Stimulated activated naive CD8-positive, alpha-beta T cell treated with anti-CD3 and anti-CD28 coated beads, Interleukin-15, Interleukin-2, amounts not matched to agents 100 ng/mL and 50 ng/mL, for 24 hours (primary cell): Measurements from ENCODE around the gene TMEM174.

Experiments
- H3K27ac Mint-ChIP-seq: one replicate; pipeline ENCODE4 v1.8.0; 2021; ENCODE audit warnings: mild to moderate bottlenecking, mixed read lengths
- H3K27me3 Mint-ChIP-seq: one replicate; pipeline ENCODE4 v1.8.0; 2021; ENCODE audit warnings: mixed read lengths
- H3K36me3 Mint-ChIP-seq: one replicate; pipeline ENCODE4 v1.8.0; 2021; ENCODE audit warnings: low read depth, mixed read lengths
- H3K4me1 Mint-ChIP-seq: one replicate; pipeline ENCODE4 v1.8.0; 2021; ENCODE audit warnings: low read depth, mixed read lengths
- H3K4me3 Mint-ChIP-seq: one replicate; pipeline ENCODE4 v1.8.0; 2021; ENCODE audit warnings: mild to moderate bottlenecking, mixed read lengths
- H3K9me3 Mint-ChIP-seq: one replicate; pipeline ENCODE4 v1.8.0; 2021; ENCODE audit warnings: mixed read lengths

Gene TMEM174

DNA sequence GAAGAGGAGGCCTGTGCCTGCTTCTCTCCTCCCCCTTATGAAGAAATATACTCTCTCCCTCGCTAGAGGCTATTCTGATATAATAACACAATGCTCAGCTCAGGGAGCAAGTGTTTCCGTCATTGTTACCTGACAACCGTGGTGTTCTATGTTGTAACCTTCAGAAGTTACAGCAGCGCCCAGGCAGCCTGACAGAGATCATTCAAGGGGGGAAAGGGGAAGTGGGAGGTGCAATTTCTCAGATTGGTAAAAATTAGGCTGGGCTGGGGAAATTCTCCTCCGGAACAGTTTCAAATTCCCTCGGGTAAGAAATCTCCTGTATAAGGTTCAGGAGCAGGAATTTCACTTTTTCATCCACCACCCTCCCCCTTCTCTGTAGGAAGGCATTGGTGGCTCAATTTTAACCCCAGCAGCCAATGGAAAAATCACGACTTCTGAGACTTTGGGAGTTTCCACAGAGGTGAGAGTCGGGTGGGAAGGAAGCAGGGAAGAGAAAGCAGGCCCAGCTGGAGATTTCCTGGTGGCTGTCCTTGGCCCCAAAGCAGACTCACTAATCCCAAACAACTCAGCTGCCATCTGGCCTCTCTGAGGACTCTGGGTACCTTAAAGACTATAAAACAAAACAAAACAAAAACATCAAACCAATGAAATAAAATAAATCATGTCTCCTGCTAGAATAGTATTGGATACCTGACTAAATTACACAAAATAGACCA, 1.3 kb downstream of the TMEM174 start:
- Mint-ChIP-seq H3K27me3 (peaks cover 93% of the 10 kb centered on the region), H3K27ac (no peak overlapping the region), H3K36me3 (no peaks in the 10 kb centered on the region), H3K4me1 (no peaks in the 10 kb centered on the region), H3K9me3 (peaks cover 4% of the 10 kb centered on the region), H3K4me3 (no peak overlapping the region)

DNA sequence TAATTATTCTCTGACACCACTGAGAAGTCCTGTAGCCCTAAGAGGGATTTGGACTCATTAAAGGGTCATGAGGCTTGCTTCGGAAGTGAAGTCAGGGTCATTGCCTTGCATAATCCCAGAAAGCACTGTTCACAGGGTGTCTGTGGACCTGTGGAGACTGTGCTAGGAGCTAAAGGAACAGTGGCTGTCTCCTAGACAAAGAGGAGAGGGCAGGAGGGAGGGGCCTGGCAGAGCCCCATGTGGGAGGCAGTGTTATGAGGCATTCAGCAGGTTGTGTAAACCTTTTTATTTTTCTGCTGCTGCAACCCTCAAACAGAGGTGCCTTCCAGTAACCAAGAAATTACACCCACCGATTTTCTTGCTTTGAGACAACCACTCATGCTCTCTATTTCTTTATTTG, 3.3 kb downstream of the TMEM174 start:
- H3K27me3 Mint-ChIP-seq = peaks cover 94% of the 10 kb centered on the region
- H3K9me3 Mint-ChIP-seq = no peaks in the 10 kb centered on the region
- H3K4me1 Mint-ChIP-seq = no peaks in the 10 kb centered on the region
- H3K36me3 Mint-ChIP-seq = no peaks in the 10 kb centered on the region
- H3K4me3 Mint-ChIP-seq = no peak overlapping the region
- H3K27ac Mint-ChIP-seq = no peak overlapping the region

DNA sequence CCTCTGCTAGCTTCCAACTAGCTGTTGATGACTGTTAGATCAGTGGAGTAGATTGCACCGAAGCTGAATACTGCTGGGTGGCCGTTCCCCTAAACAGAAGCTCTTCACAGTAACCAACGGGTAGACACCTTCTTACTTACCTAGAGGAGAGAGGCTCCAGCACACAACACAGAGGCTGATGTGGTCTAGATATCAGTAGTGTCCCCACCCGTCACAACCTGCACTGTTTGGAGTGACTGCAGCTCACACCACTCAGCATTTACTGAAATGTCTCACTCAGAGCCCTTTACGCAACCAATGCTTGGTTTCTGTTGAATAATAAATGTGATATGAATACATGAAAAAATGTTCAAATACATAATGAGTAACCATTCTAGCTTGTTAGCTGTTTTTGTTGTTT, 5.3 kb downstream of the TMEM174 start:
- no peaks in the 10 kb centered on the region for H3K4me1 Mint-ChIP-seq
- H3K27me3 Mint-ChIP-seq = peaks cover 90% of the 10 kb centered on the region
- H3K9me3 Mint-ChIP-seq = no peaks in the 10 kb centered on the region
- no peaks in the 10 kb centered on the region for H3K36me3 Mint-ChIP-seq
- H3K27ac Mint-ChIP-seq = no peak overlapping the region
- no peak overlapping the region for H3K4me3 Mint-ChIP-seq

- peaks cover 88% of the 10 kb centered on the region for H3K27me3 Mint-ChIP-seq
- H3K27ac Mint-ChIP-seq = no peak overlapping the region
- H3K36me3 Mint-ChIP-seq = no peaks in the 10 kb centered on the region
- no peak overlapping the region for H3K4me3 Mint-ChIP-seq
- no peaks in the 10 kb centered on the region for H3K9me3 Mint-ChIP-seq
- H3K4me1 Mint-ChIP-seq = no peaks in the 10 kb centered on the region
Observed at GRCh38 chr5:73179730-73180129, 6.7 kb downstream of the TMEM174 start.

- H3K27me3 Mint-ChIP-seq = peaks cover 84% of the 10 kb centered on the region
- H3K4me1 Mint-ChIP-seq = no peaks in the 10 kb centered on the region
- no peaks in the 10 kb centered on the region for H3K36me3 Mint-ChIP-seq
- H3K9me3 Mint-ChIP-seq = no peaks in the 10 kb centered on the region
- H3K27ac Mint-ChIP-seq = no peak overlapping the region
- no peak overlapping the region for H3K4me3 Mint-ChIP-seq
Observed at GRCh38 chr5:73180566-73180965, 7.6 kb downstream of the TMEM174 start.

DNA sequence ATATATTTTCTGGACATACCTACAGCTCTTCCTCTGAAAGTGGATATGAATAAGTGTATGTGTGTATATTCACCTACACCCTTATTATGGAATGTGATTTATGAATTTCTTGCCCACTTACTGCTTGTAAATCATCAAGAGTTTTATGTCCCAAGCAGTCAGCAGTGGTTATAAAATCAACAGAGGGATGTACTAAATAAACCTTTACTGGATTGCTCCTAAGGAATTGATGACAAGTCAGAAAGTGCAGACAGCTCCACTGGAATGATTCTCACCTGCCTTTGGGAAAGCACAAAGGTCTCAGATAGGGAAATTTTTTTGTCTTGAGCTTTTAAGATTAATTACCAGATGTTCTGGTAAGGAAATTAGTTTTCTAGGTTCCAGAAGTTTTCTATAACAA, 9.3 kb downstream of the TMEM174 start:
- no peaks in the 10 kb centered on the region for H3K4me1 Mint-ChIP-seq
- no peaks in the 10 kb centered on the region for H3K36me3 Mint-ChIP-seq
- H3K27ac Mint-ChIP-seq = no peak overlapping the region
- no peak overlapping the region for H3K4me3 Mint-ChIP-seq
- H3K27me3 Mint-ChIP-seq = peaks cover 79% of the 10 kb centered on the region
- H3K9me3 Mint-ChIP-seq = no peaks in the 10 kb centered on the region

- Mint-ChIP-seq H3K4me1 (no peaks in the 10 kb centered on the region), H3K27me3 (peaks cover 79% of the 10 kb centered on the region), H3K9me3 (no peaks in the 10 kb centered on the region), H3K36me3 (no peaks in the 10 kb centered on the region), H3K4me3 (no peak overlapping the region), H3K27ac (no peak overlapping the region)
Observed at GRCh38 chr5:73183000-73183399, 10.0 kb downstream of the TMEM174 start.

GRCh38 chr5:73183481-73183891, 10.5 kb downstream of the TMEM174 start:
- Mint-ChIP-seq H3K9me3 (no peaks in the 10 kb centered on the region), H3K27me3 (peaks cover 77% of the 10 kb centered on the region), H3K36me3 (no peaks in the 10 kb centered on the region), H3K27ac (no peak overlapping the region), H3K4me3 (no peak overlapping the region), H3K4me1 (no peaks in the 10 kb centered on the region)

DNA sequence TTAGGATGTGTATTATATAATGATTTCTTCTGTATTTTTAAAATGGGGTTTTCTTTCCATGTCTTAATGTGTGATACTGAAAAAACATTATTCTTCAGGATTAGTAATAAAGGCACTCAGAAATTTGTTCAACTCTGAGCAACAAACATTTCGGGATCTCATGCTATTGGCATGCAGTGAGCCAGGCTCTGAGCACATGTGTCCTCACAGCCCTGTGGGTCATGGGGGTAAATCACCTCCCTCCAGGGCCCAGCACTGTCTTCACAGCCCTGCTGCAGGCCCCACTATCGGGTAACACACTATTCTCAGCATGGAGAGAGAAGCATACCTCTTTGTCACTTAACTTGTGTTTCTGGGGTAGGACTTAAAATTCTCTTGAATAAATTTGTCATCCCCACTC, 14.0 kb downstream of the TMEM174 start:
- H3K36me3 Mint-ChIP-seq = no peaks in the 10 kb centered on the region
- H3K9me3 Mint-ChIP-seq = no peaks in the 10 kb centered on the region
- peaks cover 75% of the 10 kb centered on the region for H3K27me3 Mint-ChIP-seq
- H3K27ac Mint-ChIP-seq = no peak overlapping the region
- H3K4me3 Mint-ChIP-seq = no peak overlapping the region
- H3K4me1 Mint-ChIP-seq = no peaks in the 10 kb centered on the region

GRCh38 chr5:73188764-73189531, 16.0 kb downstream of the TMEM174 start:
- no peaks in the 10 kb centered on the region for H3K36me3 Mint-ChIP-seq
- peaks cover 75% of the 10 kb centered on the region for H3K27me3 Mint-ChIP-seq
- H3K4me1 Mint-ChIP-seq = no peaks in the 10 kb centered on the region
- no peak overlapping the region for H3K27ac Mint-ChIP-seq
- no peak overlapping the region for H3K4me3 Mint-ChIP-seq
- H3K9me3 Mint-ChIP-seq = no peaks in the 10 kb centered on the region

GRCh38 chr5:73189871-73190376, 16.9 kb downstream of the TMEM174 start:
- H3K4me1 Mint-ChIP-seq = no peaks in the 10 kb centered on the region
- no peaks in the 10 kb centered on the region for H3K9me3 Mint-ChIP-seq
- H3K36me3 Mint-ChIP-seq = no peaks in the 10 kb centered on the region
- H3K27ac Mint-ChIP-seq = no peak overlapping the region
- H3K27me3 Mint-ChIP-seq = peaks cover 74% of the 10 kb centered on the region
- H3K4me3 Mint-ChIP-seq = no peak overlapping the region

DNA sequence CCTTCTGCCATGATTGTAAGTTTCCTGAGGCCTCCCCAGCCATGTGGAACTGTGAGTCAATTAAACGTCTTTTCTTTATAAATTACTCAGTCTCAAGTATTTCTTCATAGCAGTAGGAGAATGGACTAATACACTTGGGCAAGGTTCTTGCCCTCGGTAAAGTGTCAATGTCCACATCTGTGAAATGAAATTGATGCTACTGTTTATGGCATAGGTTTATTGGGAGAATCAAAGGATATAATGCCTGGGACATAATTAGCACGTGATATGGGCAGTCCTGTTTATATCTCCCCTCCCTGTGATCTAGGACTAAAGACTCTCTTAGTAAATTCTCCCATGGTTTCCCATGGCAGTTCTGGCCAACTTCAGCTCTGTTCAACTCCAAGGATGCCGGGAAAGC, 19.4 kb downstream of the TMEM174 start:
- Mint-ChIP-seq H3K27me3 (peaks cover 79% of the 10 kb centered on the region), H3K9me3 (no peaks in the 10 kb centered on the region), H3K36me3 (no peaks in the 10 kb centered on the region), H3K4me3 (no peak overlapping the region), H3K4me1 (no peaks in the 10 kb centered on the region), H3K27ac (no peak overlapping the region)

DNA sequence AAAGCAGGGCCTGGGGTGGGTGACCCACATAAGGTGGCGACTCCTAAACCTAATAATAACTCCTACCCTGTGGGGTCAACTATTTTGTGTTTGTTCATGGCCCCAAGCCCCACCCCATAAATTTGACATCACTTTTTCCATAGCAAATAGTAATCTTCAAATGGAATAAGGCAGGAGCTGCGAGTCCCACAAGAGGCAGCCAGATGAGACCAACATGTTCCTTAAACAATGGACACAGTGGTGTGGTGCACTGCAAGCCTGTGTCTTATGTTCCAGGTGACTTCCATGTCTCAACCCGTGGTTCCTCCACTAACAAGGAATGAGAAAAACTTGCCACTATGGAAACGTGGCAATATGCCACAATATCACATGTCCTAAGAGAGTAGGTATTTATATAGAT, 20.6 kb downstream of the TMEM174 start:
- no peaks in the 10 kb centered on the region for H3K36me3 Mint-ChIP-seq
- H3K27ac Mint-ChIP-seq = no peak overlapping the region
- H3K4me1 Mint-ChIP-seq = no peaks in the 10 kb centered on the region
- H3K9me3 Mint-ChIP-seq = no peaks in the 10 kb centered on the region
- H3K27me3 Mint-ChIP-seq = peaks cover 75% of the 10 kb centered on the region
- H3K4me3 Mint-ChIP-seq = no peak overlapping the region

DNA sequence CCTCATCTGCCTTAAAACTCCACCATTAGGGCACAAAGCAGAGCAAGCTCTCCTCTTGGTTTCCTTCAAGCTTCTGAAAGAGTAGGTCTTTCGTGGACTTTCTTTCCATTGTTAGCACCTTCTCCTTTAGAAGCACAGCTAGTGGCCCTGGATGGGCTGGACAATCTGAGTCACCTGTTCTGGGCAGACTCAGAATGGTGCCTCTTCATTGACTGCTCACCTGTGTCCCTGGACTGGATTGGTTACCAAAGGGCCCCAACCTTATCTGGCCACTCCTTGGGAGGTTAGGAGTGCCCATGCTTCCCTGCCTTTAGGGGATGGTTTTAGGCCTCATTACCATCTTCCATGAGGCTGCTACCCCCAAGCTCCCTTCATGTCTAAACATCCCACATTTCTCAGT, 23.2 kb downstream of the TMEM174 start:
- Mint-ChIP-seq H3K27me3 (peaks cover 75% of the 10 kb centered on the region), H3K4me1 (no peaks in the 10 kb centered on the region), H3K4me3 (no peak overlapping the region), H3K36me3 (no peaks in the 10 kb centered on the region), H3K9me3 (no peaks in the 10 kb centered on the region), H3K27ac (no peak overlapping the region)

DNA sequence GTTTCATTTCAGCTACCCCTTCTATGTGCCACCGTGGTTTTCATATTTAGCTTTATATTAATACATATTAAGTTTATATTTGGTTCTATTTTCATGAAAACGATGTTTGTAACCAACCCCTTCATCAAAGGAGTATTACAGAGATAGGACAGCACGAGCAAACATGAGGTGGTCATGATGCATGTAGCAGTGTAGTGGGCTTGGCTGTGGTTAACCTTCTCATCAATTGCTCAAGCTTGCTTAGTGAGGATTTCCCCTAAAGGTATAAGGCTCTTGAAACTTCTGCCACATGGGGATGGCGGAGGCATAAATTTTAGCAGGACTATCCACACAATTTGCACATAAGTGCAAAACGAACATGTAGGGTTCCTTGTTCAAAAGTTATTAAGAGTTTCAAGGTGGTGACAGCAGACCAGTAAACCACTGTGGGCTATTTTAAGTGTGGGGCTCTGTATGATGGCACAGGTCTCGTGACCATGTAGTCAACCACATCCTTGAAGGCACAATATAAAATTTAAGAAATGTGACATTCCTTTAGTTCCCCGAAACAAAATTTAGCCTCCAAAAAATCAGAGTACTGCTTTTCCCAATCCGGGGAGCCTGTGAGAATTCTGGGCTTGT, 24.8 kb downstream of the TMEM174 start:
- Mint-ChIP-seq H3K9me3 (no peaks in the 10 kb centered on the region), H3K27ac (no peak overlapping the region), H3K27me3 (peaks cover 78% of the 10 kb centered on the region), H3K4me3 (no peak overlapping the region), H3K36me3 (no peaks in the 10 kb centered on the region), H3K4me1 (peaks cover 6% of the 10 kb centered on the region)
